Measurements from ENCODE around the gene PPP1R13B.

PPP1R13B gene

GRCh38 chr14:103857256-103857655, 9.9 kb upstream of the PPP1R13B start:
- DNase-seq (ENCODE audit: low read depth) = no peak
- no peak overlapping the region for H3K4me3 ChIP-seq (ENCODE audit: low read depth, low read length)
- TF ChIP-seq, protein P1, sequence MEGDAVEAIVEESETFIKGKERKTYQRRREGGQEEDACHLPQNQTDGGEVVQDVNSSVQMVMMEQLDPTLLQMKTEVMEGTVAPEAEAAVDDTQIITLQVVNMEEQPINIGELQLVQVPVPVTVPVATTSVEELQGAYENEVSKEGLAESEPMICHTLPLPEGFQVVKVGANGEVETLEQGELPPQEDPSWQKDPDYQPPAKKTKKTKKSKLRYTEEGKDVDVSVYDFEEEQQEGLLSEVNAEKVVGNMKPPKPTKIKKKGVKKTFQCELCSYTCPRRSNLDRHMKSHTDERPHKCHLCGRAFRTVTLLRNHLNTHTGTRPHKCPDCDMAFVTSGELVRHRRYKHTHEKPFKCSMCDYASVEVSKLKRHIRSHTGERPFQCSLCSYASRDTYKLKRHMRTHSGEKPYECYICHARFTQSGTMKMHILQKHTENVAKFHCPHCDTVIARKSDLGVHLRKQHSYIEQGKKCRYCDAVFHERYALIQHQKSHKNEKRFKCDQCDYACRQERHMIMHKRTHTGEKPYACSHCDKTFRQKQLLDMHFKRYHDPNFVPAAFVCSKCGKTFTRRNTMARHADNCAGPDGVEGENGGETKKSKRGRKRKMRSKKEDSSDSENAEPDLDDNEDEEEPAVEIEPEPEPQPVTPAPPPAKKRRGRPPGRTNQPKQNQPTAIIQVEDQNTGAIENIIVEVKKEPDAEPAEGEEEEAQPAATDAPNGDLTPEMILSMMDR (IDR thresholded peaks at IDR 0.05; ENCODE audit: control insufficient read depth, extremely low read depth, insufficient read depth) = no peak

- no peak for DNase-seq (ENCODE audit: low read depth)
- TF ChIP-seq, protein P1 (IDR thresholded peaks at IDR 0.05; ENCODE audit: control insufficient read depth, extremely low read depth, insufficient read depth) = no peak
- no peak overlapping the region for H3K4me3 ChIP-seq (ENCODE audit: low read depth, low read length)
Observed at GRCh38 chr14:103856607-103857006, 9.2 kb upstream of the PPP1R13B start.

DNA sequence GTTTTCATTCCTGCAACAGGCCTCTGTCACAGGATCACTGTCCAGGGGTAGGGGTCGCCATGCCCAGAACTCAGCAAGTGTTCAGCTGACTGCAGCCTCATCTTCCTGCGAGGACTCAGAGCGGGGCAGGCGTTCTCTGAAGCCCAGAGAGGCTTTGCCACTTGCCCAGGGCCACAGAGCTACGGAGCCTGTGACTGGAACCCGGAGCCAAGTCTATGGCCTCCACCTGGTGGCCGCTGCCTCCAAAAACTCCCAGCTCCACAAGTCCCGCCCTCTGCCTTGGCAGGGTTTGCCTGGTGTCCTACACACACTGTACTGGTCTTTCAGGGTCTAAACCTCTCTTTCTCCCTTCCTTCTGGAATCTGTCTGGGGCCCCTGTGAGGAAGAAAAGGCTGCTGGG, 8.7 kb upstream of the PPP1R13B start:
- no peak overlapping the region for H3K4me3 ChIP-seq (ENCODE audit: low read depth, low read length)
- TF ChIP-seq, protein P1 (IDR thresholded peaks at IDR 0.05; ENCODE audit: control insufficient read depth, extremely low read depth, insufficient read depth) = no peak
- DNase-seq (ENCODE audit: low read depth) = no peak

- H3K4me3 ChIP-seq (ENCODE audit: low read depth, low read length) = no peak overlapping the region
Observed at GRCh38 chr14:103855734-103856095, 8.3 kb upstream of the PPP1R13B start.

DNA sequence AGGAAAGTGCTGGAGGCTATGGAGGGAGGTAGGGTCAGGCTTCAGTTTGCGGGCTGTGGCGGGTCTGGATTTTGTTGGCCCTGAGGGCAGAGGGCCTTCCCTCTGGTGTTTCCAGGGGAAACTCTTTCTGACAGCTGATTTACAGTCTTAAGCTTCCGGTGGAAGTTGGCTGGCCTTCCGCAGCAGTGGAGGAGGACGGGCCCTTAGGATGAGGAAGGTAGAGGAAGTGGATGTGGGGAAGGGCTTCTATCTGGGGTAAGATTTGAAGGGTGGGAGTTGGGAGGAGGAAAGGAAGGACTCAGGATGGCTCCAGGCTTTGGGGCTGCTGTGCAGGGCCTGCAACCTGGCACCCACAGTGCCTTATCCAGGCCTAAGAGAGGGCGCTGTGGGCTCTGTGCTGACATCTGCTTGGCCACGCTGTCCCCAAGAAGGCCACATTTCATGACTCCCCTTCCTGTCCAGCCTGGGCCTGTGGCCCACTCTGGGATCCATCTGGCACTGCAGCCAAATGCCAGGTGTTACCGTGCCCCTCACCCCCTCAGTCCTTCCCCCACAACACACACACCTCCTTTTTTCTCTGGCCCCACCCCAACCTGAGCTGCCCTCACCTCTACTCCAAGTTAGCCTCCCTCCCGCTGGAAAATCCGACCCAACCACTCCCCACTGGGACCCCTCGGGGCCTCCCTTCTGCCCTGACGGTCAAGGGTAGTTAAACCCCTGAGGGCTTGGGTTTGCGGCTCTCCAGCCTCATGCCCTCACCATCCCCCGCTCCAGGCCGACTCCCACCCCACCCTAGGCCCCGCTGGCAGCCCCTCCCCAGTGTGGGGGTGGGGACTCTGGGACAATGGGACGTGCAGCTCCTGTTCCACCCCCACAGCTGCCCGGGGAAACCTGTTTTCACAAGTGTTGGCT, 7.7 kb upstream of the PPP1R13B start:
- no peak for DNase-seq (ENCODE audit: low read depth)
- H3K4me3 ChIP-seq (ENCODE audit: low read depth, low read length) = no peak overlapping the region
- TF ChIP-seq, protein P1 (IDR thresholded peaks at IDR 0.05; ENCODE audit: control insufficient read depth, extremely low read depth, insufficient read depth) = no peak

More at GRCh38 chr14:103855734-103856095, 8.3 kb upstream of the PPP1R13B start:
- no peak for DNase-seq (ENCODE audit: low read depth)
- TF ChIP-seq, protein P1 (IDR thresholded peaks at IDR 0.05; ENCODE audit: control insufficient read depth, extremely low read depth, insufficient read depth) = no peak

- DNase-seq (ENCODE audit: low read depth) = no peak
- no peak overlapping the region for H3K4me3 ChIP-seq (ENCODE audit: low read depth, low read length)
- TF ChIP-seq, protein P1 (IDR thresholded peaks at IDR 0.05; ENCODE audit: control insufficient read depth, extremely low read depth, insufficient read depth) = no peak
Observed at GRCh38 chr14:103854017-103854808, 6.8 kb upstream of the PPP1R13B start.

Measured in LNCaP clone FGC (cell line).